BLaER1 treated with 17β-estradiol and CSF1 and Interleukin-3, amounts not matched to agents 10 nM and 100 nM (cell line): Measurements from ENCODE around the gene PRKAR1B.

Experiments used
- H3K27ac ChIP-seq, 11 experiments: shearing (Covaris generic); formaldehyde crosslinking; 2 replicates each; pipeline ENCODE4 v1.8.1; 2022
- H3K27me3 ChIP-seq, 11 experiments: shearing (Covaris generic); formaldehyde crosslinking; 2 replicates each; pipeline ENCODE4 v1.8.1; 2022
- H3K36me3 ChIP-seq, 11 experiments: shearing (Covaris generic); formaldehyde crosslinking; 2 replicates each; pipeline ENCODE4 v1.8.1; 2022
- H3K4me1 ChIP-seq, 10 experiments: shearing (Covaris generic); formaldehyde crosslinking; 2 replicates each; pipeline ENCODE4 v1.8.1; 2022
- H3K4me2 ChIP-seq, 11 experiments: shearing (Covaris generic); formaldehyde crosslinking; 2 replicates each; pipeline ENCODE4 v1.8.1; 2022
- H3K4me3 ChIP-seq, 10 experiments: shearing (Covaris generic); formaldehyde crosslinking; 2 replicates each; pipeline ENCODE4 v1.8.1; 2022
- H3K9ac ChIP-seq, 11 experiments: shearing (Covaris generic); formaldehyde crosslinking; 2 replicates each; pipeline ENCODE4 v1.8.1; 2022
- H3K9me3 ChIP-seq, 11 experiments: shearing (Covaris generic); formaldehyde crosslinking; replicated peaks in 1 of 11; 2 replicates each; pipeline ENCODE4 v1.8.1; 2022
- H4K20me1 ChIP-seq, 11 experiments: shearing (Covaris generic); formaldehyde crosslinking; 2 replicates each; pipeline ENCODE4 v1.8.1; 2022
- Cebpa-rat ChIP-seq, 11 experiments: shearing (Covaris generic); IDR thresholded peaks; 2 replicates each; pipeline ENCODE4 v1.8.1; 2022

PRKAR1B gene

GRCh38 chr7:713488-714230 is 13.4 kb downstream of the PRKAR1B start:
- Histone ChIP-seq H3K27ac (no peak overlapping the region), H3K4me3 (no peak overlapping the region), H3K9ac (no peak overlapping the region), H4K20me1 (peaks cover 0 to 13% (median 0%) of the 10 kb centered on the region in 11 experiments; a peak in 7 of 22 replicates), H3K4me1 (peaks cover 0 to 40% (median 14%) of the 10 kb centered on the region in 10 experiments; a peak in 14 of 20 replicates), H3K36me3 (peaks cover 0 to 6% (median 0%) of the 10 kb centered on the region in 11 experiments; a peak in 3 of 22 replicates), H3K9me3 (peaks cover 0 to 4% (median 0%) of the 10 kb centered on the region in 11 experiments; a peak in 1 of 22 replicates), H3K4me2 (no peak overlapping the region), H3K27me3 (peaks cover 6 to 30% (median 17%) of the 10 kb centered on the region in 11 experiments; a peak in 20 of 22 replicates)
- TF ChIP-seq Cebpa-rat (IDR thresholded peaks at IDR 0.05) = no peak

DNA sequence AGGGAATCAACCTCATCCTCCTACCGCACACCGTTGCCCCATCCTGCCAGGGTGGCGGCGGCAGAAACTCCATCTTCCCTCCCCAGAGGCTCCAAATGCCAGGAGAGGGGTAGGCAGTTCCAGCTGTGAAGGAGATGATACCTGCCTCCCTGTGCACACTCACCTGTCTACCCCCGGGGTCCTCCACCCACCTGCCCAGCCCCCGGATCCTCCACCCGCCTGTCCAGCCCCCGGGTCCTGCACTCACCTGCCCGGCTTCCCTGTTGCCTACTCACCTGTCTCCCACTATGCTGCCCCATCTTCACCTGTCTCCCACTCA is 14.0 kb downstream of the PRKAR1B start:
- no peak for TF ChIP-seq Cebpa-rat (IDR thresholded peaks at IDR 0.05)
- no peak overlapping the region for H3K9ac ChIP-seq
- H3K4me2 ChIP-seq = peak overlapping the region in 2 of 11 experiments; percentile 8 to 10; a peak in 3 of 22 replicates
- peaks cover 0 to 4% (median 0%) of the 10 kb centered on the region in 11 experiments; a peak in 1 of 22 replicates for H3K9me3 ChIP-seq
- peaks cover 0 to 13% (median 0%) of the 10 kb centered on the region in 11 experiments; a peak in 7 of 22 replicates for H4K20me1 ChIP-seq
- H3K27me3 ChIP-seq = peaks cover 6 to 30% (median 17%) of the 10 kb centered on the region in 11 experiments; a peak in 20 of 22 replicates
- peaks cover 0 to 6% (median 0%) of the 10 kb centered on the region in 11 experiments; a peak in 3 of 22 replicates for H3K36me3 ChIP-seq
- H3K4me1 ChIP-seq = peaks cover 0 to 40% (median 14%) of the 10 kb centered on the region in 10 experiments; a peak in 14 of 20 replicates
- H3K4me3 ChIP-seq = no peak overlapping the region
- no peak overlapping the region for H3K27ac ChIP-seq

DNA sequence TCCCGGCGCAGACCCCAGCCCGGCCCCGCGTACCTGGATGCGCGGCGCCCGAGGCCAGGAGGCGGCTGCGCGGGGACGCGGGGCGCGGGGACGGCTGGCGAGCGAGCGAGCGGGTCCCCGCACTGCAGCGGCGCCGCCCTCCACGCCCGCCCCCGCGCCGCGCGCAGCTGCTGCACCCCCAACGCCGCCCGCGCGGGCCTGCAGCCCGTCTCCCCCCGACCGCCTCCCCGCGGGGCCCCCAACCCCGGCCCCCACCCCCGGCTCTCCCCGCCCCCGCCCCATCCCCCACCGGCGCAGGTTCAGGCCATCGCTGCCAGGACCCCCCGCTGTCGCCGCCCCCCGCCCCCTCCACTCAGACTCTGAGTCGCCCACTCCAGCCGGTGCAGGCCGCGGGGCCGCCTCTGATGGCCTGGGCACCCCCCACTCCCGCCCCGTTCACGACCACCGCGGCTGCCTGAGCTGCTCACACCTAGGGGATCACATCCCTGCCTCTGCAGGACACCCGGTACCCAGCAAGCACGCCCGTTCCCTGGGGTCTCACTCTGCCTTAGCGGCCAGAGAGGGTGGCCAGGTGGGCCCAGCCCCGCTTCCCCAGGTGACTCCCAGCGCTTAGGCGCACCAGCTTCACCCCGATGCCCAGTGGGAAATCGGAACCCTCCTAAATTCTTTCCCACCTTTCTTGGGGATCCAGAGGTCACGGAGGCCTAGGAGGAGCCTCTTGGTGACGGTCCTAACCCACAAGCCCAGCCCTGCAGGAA is 14.5 kb downstream of the PRKAR1B start:
- TF ChIP-seq Cebpa-rat (IDR thresholded peaks at IDR 0.05) = no peak
- Histone ChIP-seq H3K9ac (no peak overlapping the region), H3K27ac (no peak overlapping the region), H3K9me3 (peaks cover 0 to 4% (median 0%) of the 10 kb centered on the region in 11 experiments; a peak in 1 of 22 replicates), H3K4me3 (peak overlapping the region in 3 of 10 experiments; percentile 25 to 39 (median 33); a peak in 3 of 20 replicates), H3K4me2 (peak overlapping the region in 10 of 11 experiments; percentile 8 to 48 (median 38); a peak in 11 of 22 replicates), H3K36me3 (peaks cover 0 to 8% (median 0%) of the 10 kb centered on the region in 11 experiments; a peak in 3 of 22 replicates), H3K27me3 (peaks cover 6 to 30% (median 17%) of the 10 kb centered on the region in 11 experiments; a peak in 20 of 22 replicates), H4K20me1 (peaks cover 0 to 13% (median 0%) of the 10 kb centered on the region in 11 experiments; a peak in 7 of 22 replicates), H3K4me1 (peaks cover 0 to 37% (median 11%) of the 10 kb centered on the region in 10 experiments; a peak in 14 of 20 replicates)

DNA sequence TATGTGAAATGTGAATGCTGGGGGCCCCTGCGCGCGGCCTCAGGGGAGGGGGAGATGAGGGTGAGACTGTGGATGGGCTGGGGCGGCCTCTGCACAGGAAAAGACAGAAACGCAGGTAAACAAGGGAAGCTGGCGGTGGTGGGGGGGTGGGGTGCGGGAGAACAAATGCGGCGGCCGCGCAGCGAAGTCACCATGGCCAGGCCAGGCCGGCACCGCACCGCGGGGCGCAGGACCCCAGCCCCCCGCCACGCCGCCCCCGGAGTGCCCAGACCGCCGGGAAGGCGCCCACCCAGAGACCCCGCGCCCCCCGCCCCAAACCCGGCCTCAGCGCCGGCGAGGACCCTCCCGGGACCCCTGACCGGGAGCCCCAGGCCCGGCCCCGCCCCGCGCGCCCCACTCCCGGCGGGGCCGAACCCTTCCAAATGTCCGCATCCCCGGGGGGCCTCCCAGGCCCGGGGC is 15.1 kb downstream of the PRKAR1B start:
- Histone ChIP-seq H3K36me3 (peaks cover 0 to 14% (median 0%) of the 10 kb centered on the region in 11 experiments; a peak in 3 of 22 replicates), H3K4me2 (peak overlapping the region in 9 of 11 experiments; percentile 25 to 48 (median 42); a peak in 9 of 22 replicates), H3K4me3 (peak overlapping the region in 3 of 10 experiments; percentile 25 to 39 (median 33); a peak in 3 of 20 replicates), H3K27me3 (peaks cover 6 to 30% (median 17%) of the 10 kb centered on the region in 11 experiments; a peak in 20 of 22 replicates), H4K20me1 (peaks cover 0 to 13% (median 0%) of the 10 kb centered on the region in 11 experiments; a peak in 7 of 22 replicates), H3K9me3 (peaks cover 0 to 4% (median 0%) of the 10 kb centered on the region in 11 experiments; a peak in 1 of 22 replicates), H3K4me1 (peaks cover 0 to 34% (median 10%) of the 10 kb centered on the region in 10 experiments; a peak in 12 of 20 replicates), H3K9ac (no peak overlapping the region), H3K27ac (no peak overlapping the region)
- no peak for TF ChIP-seq Cebpa-rat (IDR thresholded peaks at IDR 0.05)

DNA sequence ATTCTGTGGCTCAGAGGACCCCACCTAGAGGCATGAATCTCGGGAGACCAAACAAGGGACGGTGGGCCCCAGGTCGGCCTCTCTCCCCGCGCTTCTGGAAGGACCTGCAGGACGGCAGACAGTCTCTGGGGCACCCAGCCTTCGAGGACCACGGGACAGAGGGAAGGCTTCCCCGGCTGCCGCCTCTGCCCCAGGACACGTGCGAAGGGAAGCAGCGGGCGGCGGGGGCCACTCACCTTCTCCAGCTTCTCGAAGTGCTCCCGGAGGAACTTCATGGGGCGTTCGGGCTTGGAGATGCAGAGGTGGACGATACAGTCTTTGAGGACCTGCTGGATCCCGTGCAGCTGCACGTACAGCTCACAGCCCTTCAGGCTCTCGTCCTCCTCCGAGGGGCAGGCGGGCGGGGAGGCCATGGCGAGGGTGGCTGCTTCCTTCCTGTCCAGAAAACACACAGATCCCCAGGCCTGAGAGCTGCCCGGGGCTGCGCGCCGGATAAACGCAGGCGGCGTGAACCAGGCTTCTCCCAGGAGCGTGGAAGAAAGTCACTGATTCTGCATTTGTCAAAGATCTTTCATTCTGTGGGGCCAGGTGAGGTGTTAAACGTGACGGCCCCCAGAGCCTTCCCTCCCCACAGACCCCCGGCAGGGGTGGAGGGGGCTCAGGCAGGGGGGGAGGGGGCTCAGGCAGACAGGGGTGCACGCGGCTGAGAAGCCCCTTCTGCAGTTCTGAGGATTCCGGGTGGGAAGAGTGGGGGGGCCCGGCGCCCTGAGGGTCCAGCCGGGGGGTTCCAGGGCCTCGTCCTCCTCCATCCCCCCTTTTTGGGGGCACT is 15.8 kb downstream of the PRKAR1B start:
- peaks cover 0 to 4% (median 0%) of the 10 kb centered on the region in 11 experiments; a peak in 1 of 22 replicates for H3K9me3 ChIP-seq
- no peak for TF ChIP-seq Cebpa-rat (IDR thresholded peaks at IDR 0.05)
- H3K4me3 ChIP-seq = no peak overlapping the region
- peak overlapping the region in 4 of 11 experiments; percentile 0 to 20 (median 12); a peak in 1 of 22 replicates for H3K4me2 ChIP-seq
- peaks cover 6 to 30% (median 17%) of the 10 kb centered on the region in 11 experiments; a peak in 20 of 22 replicates for H3K27me3 ChIP-seq
- peaks cover 0 to 14% (median 0%) of the 10 kb centered on the region in 11 experiments; a peak in 3 of 22 replicates for H3K36me3 ChIP-seq
- peaks cover 0 to 28% (median 7%) of the 10 kb centered on the region in 10 experiments; a peak in 10 of 20 replicates for H3K4me1 ChIP-seq
- H4K20me1 ChIP-seq = peaks cover 0 to 13% (median 0%) of the 10 kb centered on the region in 11 experiments; a peak in 7 of 22 replicates
- H3K9ac ChIP-seq = no peak overlapping the region
- no peak overlapping the region for H3K27ac ChIP-seq

DNA sequence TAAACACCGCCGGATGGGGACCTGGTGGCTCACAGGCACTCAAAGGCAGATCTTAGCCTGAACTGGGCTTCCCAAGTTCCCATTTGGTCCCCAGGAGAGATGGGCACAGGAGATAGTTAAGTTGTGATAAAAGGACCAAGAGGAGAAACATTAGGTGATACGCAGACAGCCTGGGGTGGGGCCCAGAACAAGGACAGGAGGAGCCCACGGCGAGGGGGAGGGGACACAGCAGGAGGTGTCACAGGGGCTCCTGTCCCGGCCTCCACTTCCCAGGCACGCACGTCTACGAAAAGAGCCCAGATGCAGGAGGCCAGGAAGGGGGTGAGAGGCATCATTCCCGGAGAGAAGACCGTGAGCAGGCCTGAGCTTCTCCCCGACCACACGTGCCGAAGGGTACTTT is 16.9 kb downstream of the PRKAR1B start:
- H3K4me1 ChIP-seq = peaks cover 0 to 26% (median 7%) of the 10 kb centered on the region in 10 experiments; a peak in 9 of 20 replicates
- peaks cover 0 to 14% (median 0%) of the 10 kb centered on the region in 11 experiments; a peak in 3 of 22 replicates for H3K36me3 ChIP-seq
- H4K20me1 ChIP-seq = peaks cover 0 to 13% (median 0%) of the 10 kb centered on the region in 11 experiments; a peak in 6 of 22 replicates
- no peak overlapping the region for H3K4me3 ChIP-seq
- TF ChIP-seq Cebpa-rat (IDR thresholded peaks at IDR 0.05) = no peak
- peaks cover 0 to 4% (median 0%) of the 10 kb centered on the region in 11 experiments; a peak in 1 of 22 replicates for H3K9me3 ChIP-seq
- peaks cover 6 to 30% (median 17%) of the 10 kb centered on the region in 11 experiments; a peak in 20 of 22 replicates for H3K27me3 ChIP-seq
- no peak overlapping the region for H3K27ac ChIP-seq
- no peak overlapping the region for H3K9ac ChIP-seq
- H3K4me2 ChIP-seq = peak overlapping the region in 4 of 11 experiments; percentile 0 to 26 (median 16); a peak in 5 of 22 replicates

DNA sequence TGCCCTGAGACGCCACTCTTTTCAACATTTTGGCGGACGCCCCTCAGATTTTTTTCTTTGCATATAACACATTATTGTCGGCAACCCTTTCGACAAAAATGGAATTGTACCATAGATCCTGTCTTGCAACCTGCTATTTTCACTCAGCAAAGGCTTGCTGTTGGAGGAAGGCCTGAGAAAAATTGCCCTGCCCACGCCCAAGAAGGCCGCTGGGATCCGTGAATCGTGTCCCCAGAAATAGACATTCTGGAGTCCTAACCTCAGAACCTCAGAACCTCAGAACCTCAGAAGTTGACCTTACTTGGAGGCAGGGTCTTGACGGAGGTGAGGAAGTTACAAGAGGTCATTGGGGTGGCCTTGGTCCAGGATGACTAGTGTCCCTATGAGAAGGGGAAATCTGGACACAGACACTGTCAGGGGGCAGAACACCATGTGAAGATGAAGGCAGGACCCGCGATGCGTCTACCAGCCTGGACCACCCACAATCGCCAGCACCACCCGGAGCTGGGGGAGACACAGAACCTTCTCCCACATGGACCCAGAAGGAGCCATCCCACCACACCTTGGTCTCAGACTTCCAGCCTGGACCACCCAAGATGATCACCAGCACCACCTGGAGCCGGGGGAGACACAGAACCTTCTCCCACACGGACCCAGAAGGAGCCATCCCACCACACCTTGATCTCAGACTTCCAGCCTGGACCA is 19.6 kb downstream of the PRKAR1B start:
- Histone ChIP-seq H3K36me3 (peaks cover 0 to 14% (median 0%) of the 10 kb centered on the region in 11 experiments; a peak in 7 of 22 replicates), H4K20me1 (no peaks in the 10 kb centered on the region), H3K27ac (no peak overlapping the region), H3K4me2 (no peak overlapping the region), H3K4me1 (peaks cover 0 to 22% (median 4%) of the 10 kb centered on the region in 10 experiments; a peak in 8 of 20 replicates), H3K27me3 (peaks cover 0 to 14% (median 5%) of the 10 kb centered on the region in 11 experiments; a peak in 14 of 22 replicates), H3K4me3 (no peak overlapping the region), H3K9ac (no peak overlapping the region), H3K9me3 (peaks cover 9 to 15% (median 13%) of the 10 kb centered on the region in 11 experiments)
- TF ChIP-seq Cebpa-rat (IDR thresholded peaks at IDR 0.05) = no peak
